NCI-H2081 (cell line): Measurements from ENCODE around the gene RAB40C.
"Not testable (repeated sequence)": the region's sequence is repeated elsewhere in the genome, so short reads cannot be mapped to it uniquely, and the experiment has no call there.

ENCODE experiments used
- DNase-seq, 2 experiments: peaks; one replicate each; lab custom pipeline; 2025; lab: John Stamatoyannopoulos, UW

The RAB40C gene

DNA sequence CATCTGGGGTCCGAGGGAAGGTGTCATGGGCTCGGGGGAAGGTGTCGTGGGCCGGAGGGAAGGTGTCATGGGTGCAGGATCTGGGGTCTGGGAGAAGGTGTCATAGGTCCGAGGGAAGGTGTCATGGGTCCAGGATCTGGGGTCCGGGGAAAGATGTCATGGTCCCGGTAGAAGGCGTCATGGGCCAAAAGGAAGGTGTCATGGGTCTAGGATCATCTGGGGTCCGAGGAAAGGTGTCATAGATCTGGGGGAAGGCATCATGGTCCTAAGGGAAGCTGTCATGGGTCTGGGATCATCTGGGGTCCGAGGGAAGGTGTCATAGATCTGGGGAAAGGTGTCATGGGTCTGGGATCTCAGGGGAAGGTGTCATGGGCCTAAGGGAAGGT lies 942 bp downstream of the RAB40C start:
- DNase-seq, result no peak

DNA sequence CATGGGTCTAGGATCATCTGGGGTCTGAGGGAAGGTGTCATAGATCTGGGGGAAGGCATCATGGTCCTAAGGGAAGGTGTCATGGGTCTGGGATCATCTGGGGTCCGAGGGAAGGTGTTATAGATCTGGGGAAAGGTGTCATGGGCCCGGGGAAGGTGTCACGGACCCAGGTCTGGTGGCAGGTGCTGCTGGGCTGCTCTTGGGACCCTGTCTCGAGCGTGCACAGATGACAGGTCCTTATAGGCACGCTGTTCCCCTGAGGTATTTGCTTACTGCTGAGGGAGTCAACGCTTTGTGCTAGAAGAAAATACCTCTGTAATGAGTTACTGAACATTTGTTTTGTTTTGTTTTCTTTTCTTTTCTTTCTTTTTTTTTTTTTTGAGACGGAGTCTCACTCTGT lies 1.4 kb downstream of the RAB40C start:
- DNase-seq, result no peak

DNA sequence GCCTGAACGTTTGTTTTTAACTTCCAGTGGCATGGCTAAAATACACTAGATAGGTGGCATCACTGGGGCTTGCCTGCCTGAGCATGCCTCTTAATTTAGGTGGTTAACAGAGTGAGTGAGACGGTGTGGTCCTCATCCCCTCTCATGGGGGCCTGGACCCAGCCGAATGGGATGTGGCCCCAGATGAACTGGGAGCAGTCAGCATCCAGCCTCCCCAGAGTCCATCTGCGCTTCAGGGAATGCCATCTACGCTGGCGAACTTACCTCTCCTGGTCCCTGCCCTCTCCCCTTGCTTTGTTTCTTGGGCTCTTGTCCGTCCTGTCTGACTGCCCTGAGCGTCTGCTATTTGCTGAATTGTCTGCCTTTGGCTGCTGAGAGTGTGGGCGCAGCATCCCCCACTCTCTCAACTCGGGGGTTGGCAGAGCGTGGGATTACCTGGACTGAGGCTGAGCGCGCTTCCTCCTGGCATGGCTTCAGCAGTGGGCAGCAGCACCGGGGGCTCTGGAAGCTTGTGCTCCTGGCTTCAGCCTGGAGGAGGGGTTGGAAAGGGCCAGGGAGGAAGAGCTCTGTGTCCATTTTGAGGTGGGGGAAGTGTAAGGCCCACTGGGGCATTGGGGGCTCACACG lies 2.1 kb downstream of the RAB40C start:
- DNase-seq, result no peak

DNA sequence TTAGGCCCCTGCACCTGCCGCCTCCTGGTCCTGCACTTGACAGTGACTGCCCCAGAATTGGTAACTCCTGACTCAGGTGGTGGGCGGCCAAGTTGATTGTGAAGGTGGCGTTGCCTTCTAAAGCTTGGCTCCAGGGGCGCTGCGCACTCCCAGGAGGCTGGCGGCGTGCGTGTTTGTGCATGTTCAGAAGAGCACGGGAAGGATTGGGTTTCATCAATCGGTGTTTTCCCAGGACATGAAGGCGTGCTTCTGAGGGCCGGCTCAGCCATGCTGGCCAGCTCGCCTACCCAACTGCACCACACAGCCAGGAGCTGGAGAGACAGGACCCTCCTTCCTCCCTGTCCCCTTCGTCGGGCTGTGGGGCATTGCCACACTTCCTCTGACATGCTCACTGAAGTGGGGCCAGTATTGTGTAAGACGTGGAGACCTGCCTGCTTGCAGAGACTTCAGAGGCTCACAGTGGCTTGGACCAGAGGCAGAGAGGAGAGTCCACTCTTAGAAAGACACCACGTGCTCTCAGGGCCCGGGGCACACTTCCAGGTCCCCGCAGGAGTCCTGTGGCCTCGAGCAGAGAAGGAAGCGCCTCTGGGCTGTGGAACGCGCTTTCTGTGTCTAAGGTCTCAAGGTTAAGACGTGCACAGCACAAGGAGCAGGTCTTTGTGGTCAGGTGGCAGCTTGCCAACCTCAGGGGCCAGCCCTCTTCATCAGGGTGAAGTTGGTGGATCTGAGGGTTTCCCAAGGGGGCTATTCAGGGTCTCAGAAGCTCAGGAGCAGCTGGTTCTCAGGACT lies 2.8 kb downstream of the RAB40C start:
- peak in 1 of 2 experiments; percentile 47 for DNase-seq

DNA sequence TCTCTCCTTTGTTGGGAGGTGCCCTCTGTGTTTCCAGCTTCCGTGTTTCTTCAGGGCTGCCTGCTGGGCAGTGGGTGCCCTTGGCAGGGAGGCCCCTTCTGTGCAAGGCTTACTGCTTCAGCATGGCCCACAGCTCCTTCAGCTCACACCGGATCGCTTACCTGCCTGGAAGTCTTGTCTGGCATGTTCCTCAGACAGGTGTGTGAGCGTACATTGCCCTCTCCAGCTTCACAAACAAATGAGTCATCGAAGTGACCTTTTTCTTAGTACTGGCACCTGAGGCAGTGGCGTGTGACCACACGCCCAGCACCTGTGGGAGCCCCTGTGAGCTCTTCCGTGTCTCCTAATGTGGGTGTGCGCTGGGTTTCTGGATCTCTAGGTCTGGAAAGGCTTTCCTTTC lies 3.5 kb downstream of the RAB40C start:
- DNase-seq, result peak in 1 of 2 experiments; percentile 47

DNA sequence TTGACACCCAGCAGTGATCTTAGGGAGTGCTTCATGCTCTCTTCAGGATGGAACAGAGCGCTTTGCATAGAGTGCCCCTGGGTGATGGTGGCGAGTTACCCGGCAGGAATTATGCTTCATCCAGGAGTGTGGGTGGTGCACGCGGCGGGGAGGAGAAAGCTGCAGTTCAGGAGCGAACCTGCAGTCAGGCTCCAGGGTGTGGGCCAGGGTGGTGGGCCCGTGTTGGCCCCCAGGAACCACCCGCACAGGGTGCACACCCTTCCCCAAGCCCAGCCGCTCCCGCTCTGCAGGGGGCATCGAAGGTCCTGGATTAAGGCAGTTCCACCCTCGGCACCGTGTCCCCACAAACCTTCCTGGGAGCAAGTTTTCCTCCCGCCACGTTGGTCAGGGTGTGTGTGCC lies 3.9 kb downstream of the RAB40C start:
- no peak for DNase-seq

DNA sequence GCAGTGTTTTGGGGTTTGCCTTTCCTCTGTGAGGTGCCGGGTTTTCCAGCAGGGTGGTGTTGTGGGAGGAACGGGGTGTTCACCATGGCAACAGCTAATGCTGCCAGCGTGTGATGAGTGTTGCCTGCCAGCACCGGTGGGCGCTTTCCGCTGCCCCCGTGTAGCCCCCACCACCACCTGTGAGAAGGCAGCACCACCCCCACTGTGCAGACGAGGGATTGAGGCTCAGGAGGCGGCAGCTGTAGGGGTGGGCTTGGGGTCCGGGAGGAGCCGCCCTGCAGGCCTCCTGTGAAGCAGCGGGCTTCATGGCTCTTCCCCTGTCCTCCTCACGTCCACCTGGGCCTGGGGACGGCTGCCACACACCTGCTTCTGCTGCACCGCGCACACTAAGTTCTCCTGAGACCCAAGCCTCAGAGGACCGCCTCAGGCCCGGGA lies 5.2 kb downstream of the RAB40C start:
- no peak for DNase-seq

DNA sequence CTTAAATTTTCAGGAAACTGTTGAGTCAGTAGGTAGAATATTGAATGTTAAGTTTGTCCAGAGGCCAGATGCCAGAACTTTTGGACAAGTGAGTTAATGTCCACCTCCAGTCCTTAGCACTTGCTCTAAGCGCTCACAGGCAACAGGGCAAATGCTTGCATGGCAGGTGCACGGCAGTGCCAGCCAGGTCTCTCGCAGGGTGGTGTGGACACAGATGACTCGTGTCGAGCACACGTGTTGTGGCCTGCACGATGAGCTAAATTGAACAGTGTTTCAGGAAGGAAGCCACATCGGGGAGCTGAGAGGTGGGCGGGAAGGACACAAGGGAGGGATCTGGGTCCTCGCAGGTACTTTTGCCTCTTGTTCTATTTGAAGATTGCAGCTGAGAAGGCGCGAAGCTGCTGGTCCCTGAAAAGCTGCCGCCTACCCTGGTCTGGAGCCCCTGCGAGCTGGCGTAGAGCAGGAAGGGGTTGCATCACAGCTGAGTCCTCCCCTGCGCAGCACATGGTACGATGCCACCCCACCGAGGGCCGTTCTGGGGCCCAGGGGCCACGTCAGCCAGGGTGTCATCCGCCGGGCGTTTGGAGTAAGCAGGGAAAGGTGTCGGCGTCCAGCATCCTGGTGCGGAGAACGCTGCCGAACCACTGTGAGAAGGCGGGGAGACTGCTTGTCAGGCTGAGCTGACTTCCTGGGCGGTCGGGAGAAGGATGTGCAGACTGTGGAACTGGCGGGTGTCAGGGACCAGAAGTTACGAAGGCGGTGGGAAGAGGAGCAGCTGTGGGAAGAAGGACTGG lies 6.3 kb downstream of the RAB40C start:
- peak in 1 of 2 experiments; percentile 27 for DNase-seq

DNA sequence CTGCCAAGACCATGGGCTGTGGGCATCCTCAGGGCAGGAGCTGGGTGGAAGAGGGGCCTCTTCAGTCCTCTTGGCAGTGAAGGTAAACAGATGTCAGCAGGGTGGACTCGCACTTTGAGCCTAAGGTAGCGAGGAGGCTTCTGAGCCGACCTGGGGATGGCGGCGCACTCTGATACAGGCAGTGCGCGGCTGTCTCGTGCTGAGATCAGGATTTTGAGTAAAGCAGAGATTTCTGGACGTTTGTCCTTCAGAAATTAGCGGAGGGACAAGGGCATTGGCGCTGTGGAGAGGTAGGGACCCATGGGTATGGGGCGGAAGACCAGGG lies 6.8 kb downstream of the RAB40C start:
- DNase-seq, result no peak

DNA sequence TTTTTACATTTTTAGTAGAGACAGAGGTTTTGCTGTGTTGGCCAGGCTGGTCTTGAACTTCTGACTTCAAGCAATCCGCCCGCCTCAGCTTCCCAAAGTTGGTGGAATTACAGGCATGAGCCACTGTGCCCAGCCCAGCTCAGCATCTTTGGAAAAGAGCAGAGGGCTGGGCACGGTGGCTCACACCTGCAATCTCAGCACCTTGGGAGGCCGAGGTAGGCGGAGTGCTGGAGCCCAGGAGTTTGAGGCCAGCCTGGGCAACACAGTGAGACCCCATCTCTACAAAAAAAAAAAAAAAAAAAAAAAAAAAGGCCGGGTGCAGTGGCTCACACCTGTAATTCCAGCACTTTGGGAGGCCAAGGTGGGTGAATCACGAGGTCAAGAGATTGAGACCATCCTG lies 7.8 kb downstream of the RAB40C start:
- DNase-seq, result not testable (repeated sequence)

DNA sequence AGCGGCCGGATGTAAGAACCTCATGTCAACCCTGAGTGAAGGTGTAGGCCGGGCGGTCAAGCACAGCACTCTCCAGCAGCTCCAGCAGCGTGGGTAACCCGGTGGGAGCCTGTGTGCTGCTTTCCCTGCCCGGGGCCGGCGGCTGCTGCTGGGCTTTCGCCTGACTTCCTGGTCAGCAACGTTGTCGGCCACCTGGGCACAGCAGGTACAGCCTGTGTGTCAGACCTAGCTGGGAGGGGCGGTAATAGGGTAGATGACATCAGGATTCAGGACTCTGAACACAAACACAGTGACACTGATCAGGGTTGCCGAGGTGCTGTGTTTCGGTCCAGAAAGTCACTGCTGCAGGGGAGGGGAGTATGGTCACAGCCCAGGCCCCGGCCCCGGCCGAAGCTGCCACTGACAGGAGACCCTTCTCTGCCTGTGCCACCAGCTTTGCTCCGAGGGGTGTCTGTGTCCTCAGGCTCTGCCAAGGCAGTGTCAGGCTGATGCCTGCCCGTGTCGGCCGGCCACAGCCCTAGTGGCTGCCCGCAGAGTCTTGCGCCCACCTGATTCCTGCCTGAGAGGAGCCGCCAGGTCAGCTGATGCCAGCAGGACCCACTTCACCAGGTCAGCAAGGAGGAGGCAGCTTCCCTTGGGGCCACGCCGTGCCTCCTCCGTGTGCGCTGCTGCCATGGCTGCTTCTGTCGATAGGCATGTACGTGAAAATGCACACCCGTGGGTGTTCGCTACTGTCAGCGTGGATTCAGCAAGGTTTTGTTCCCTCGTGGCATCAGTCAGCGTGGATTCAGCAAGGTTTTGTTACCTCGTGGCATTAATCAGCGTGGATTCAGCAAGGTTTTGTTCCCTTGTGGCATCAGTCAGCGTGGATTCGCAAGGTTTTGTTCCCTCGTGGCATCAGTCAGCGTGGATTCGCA lies 9.2 kb downstream of the RAB40C start:
- no peak for DNase-seq

DNA sequence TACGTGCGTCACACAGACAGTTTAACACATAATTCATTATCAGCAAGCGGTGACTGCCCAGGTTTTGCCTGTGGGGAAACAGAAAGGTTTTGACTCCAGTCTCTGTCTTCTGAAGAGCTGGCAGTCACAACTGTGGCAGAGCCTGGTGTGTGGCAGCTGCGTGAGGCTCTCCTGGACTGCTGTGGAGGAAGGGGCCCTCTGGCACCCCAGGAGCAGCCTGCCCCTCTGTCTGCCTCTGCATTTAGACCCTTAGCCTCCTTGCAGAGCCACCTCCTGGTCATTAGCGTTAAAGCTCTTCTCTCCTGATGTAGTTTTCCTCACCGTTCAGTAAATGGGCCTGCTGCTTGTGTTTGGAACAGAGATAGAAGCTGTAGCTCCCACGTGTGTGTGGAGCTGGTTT lies 10.9 kb downstream of the RAB40C start:
- no peak for DNase-seq

DNA sequence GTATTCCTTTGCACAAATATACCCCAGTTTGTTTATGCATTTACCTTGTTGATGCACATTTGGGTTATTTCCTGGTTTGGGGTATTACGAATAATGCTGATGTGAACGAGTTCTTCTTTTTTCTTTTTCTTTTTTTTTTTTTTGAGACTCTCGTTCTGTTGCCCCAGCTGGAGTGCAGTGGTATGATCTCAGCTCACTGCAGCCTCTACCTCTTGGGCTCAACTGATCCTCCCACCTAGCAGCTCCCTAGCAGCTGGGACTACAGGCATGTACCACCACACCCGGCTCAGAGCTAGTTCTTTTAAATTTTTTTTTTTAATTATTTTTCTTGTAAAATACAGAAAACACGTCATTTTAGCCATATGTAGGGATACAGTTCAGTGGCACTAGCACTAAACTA lies 14.1 kb downstream of the RAB40C start:
- DNase-seq, result no peak

DNA sequence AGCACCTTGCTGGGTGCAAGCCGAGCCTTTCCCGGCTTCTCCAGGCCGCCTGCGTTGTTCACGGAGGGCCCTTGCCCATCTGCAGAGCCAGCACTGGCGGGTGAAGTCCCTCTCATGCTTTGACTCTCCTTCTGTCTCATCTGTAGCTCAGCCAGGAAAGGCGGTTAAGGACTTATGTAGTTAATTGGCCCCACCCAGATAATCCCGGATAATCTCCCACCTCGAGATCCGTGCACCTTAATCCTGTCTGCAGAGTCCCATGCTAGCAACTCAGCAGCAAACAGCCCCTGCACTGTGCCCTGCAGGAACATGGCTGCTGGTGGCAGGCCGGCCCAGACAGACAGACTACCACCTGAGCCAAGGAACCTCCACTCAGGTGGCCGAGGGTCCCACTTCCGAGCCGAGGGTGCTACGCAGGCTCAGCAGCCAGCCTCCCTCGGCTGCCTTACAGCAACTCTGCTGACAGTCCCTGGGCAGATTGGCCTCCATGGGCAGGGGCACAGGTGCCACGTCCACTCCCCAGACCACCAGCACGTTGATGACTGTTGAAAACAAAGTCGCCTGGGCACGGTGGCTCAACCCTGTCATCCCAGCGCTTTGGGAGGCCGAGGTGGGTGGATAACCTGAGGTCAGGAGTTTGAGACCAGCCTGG lies 16.9 kb downstream of the RAB40C start:
- DNase-seq, result no peak

DNA sequence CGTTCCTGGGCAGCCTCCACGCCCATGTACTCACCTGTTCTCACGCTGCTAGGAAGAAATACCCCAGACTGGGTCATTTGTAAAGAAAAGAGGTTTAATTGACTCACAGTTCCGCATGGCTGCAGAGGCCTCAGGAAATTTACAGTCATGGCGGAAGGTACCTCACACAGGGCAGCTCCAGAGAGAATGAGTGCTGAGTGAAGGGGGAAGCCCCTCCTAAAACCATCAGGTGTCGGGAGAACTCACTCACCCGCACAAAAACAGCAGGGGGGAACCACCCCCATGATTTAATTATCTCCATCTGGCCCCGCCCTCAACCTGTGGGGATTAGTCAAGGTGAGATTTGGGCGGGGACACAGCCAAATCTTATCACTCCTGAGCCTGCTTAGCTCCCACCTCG lies 18.2 kb downstream of the RAB40C start:
- peak in 1 of 2 experiments; percentile 58 for DNase-seq

DNA sequence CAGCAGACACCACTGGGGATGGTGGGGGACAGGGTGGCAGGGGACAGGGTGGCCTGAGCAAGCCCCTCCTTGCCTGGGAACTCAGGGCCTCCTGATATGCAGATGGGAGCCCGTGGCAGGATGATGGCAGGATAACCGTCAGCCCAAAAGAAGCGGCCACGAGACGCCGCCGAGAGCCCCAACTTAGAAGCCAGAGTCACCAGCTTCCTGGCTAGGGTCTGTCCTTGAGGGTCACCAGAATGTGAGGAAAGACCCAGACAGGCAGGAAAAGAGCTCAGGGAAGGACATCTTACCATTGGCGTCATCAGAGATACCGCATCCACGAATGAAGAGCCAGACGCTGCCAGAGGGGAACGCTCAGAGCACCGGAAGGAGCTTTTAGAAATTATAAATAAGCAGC lies 19.4 kb downstream of the RAB40C start:
- no peak for DNase-seq

DNA sequence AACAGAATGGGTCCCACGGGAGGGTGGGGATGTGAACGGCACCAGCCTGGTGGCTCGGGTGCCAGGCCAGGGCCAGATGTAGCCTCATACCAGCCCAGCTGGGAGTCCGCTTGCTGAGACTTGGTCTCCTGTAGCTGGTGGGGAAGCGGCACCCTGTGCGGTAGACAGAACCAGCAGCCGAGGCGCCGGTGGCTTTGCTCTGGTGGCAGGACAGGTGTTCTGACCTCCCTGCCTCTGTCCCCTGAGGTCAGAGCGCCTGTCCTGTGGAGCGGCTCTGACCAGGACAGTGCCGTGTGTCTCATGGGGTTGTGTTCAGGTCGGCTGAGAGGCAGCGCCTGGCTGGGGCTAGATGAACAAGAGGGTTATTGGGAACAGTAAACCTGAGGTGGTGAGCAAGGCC lies 20.1 kb downstream of the RAB40C start:
- DNase-seq, result no peak

DNA sequence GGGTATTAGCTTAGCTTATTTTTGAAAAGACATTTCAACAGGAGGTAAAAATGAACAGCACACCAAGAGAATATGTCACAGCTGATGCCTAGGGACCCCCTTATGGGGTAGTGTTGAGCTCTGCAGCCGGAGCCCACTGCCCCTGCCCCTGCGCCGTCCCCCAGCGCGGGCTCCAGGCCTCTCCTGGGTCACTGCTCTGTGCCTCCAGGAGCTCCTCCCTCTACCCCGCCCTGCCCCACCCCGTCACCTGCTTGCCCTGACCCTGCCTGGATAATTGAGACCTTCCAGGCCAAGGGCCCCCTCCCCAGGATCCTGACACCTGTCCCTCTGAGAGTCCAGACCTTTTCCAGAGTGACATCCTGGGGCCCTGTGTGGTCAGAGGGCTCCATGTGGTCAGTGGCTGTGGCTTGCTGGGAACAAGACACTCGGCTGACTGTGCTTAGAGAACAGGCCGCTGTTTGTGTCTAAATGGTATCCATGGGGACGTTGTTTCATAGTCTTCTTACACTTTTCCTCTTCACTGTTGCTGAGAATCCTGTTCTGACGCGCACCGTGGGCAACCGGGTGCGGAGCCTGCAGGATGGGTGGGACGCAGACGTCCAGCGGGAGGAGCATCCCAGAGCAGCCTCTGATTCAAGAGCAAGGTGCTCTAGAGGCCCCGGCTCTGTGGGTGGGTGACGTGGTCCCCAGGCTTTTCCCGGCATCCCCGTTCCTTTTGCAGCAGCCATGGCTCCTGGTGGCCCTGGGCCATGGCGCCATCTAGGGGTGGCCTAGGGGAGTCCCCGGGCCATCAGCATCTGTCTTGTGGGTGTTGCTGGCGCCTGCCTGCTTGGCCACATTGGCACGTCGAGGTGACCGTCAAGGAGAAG lies 20.9 kb downstream of the RAB40C start:
- no peak for DNase-seq

DNA sequence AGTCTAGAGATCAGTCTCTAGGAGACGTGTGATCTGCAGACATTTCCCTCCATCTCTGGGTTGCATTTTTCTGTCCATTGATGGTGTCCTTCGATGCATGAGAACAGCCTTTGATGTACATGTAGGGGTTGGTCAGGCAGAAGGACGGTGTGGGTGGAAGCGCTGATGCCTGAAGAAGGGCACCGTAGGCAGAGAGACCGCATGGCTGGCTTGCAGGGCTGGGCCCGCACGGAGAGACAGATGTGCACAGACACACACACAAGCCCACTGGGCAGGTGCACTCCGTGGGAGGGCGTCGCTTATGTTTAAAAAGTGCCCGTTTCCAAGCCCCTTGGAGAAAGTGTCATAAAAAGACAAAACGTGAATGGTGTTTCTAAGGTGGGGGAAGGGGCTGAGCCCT lies 25.3 kb downstream of the RAB40C start:
- no peak for DNase-seq
